ENCODE results near the gene ACP1.

GRCh38 chr2:309954-310510, 45.3 kb downstream of the ACP1 start:
- no peak for TF ChIP-seq RFX5 (IDR thresholded peaks at IDR 0.05)
- TF ChIP-seq EP300 (IDR thresholded peaks at IDR 0.05): no peak
- no peak for TF ChIP-seq CTCF (IDR thresholded peaks at IDR 0.05)
- TF ChIP-seq HMGXB4 (CRISPR knock-in tag; IDR thresholded peaks at IDR 0.05; ENCODE audit: borderline replicate concordance): no peak
- no peak for TF ChIP-seq MAFK (IDR thresholded peaks at IDR 0.05; ENCODE audit: partially characterized antibody)
- TF ChIP-seq HEYL (CRISPR knock-in tag; IDR thresholded peaks at IDR 0.05): no peak
